Mucosa of stomach (tissue), 1 donor: ENCODE measurements around the gene TBCD.
"Not testable (repeated sequence)": the region's sequence is repeated elsewhere in the genome, so short reads cannot be mapped to it uniquely, and the experiment has no call there.

Experiments
- H3K27me3 ChIP-seq: one replicate; pipeline ENCODE4 v1.7.0; 2013; ENCODE audit warnings: mild to moderate bottlenecking, low read length; ENCODE audit not compliant: control insufficient read depth, insufficient read depth
- H3K36me3 ChIP-seq: one replicate; pipeline ENCODE4 v1.7.0; 2013; ENCODE audit warnings: low read length; ENCODE audit not compliant: control insufficient read depth, insufficient read depth
- H3K4me1 ChIP-seq: one replicate; pipeline ENCODE4 v1.7.0; 2013; ENCODE audit warnings: mild to moderate bottlenecking, low read length; ENCODE audit not compliant: control insufficient read depth, insufficient read depth
- H3K4me3 ChIP-seq: one replicate; pipeline ENCODE4 v1.7.0; 2013; ENCODE audit warnings: low read length
- H3K9ac ChIP-seq: one replicate; pipeline ENCODE4 v1.7.0; 2013; ENCODE audit warnings: mild to moderate bottlenecking, low read length, moderate library complexity
- H3K9me3 ChIP-seq: one replicate; pipeline ENCODE4 v1.7.0; 2013; ENCODE audit warnings: mild to moderate bottlenecking, low read length, moderate library complexity; ENCODE audit not compliant: control insufficient read depth
- donor health status: Pancreatic carcinoma.

TBCD gene

DNA sequence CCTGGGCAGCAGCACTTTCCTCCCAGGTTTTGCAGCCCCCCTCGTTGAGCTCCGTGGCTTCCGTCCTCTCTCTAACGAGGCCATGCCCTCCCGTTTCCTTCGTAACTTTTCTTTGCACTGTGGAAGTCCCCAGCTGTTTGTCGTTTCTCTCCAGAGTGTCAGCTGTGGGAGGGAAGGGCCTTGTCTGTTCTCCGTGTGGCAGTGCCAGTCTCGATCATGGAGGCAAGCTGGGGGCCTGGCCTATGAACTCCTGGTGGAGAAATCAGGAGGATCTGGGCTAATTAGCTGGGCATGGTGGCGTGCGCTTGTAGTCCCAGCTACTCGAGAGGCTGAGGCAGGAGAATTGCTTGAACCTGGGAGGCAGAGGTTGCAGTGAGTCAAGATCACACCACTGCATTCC, 28.3 kb downstream of the TBCD start:
- Histone ChIP-seq H3K9ac (no peak overlapping the region), H3K9me3 (no peaks in the 10 kb centered on the region), H3K27me3 (no peaks in the 10 kb centered on the region), H3K36me3 (no peaks in the 10 kb centered on the region), H3K4me1 (peaks cover 3% of the 10 kb centered on the region), H3K4me3 (no peak overlapping the region)

- no peak overlapping the region for H3K9ac ChIP-seq
These were observed 29.4 kb downstream of the TBCD start for GRCh38 chr17:82780971-82781893.

GRCh38 chr17:82781894-82782274, 30.0 kb downstream of the TBCD start:
- Histone ChIP-seq H3K27me3 (no peaks in the 10 kb centered on the region), H3K9ac (no peak overlapping the region), H3K4me1 (no peaks in the 10 kb centered on the region), H3K9me3 (no peaks in the 10 kb centered on the region), H3K4me3 (no peak overlapping the region), H3K36me3 (no peaks in the 10 kb centered on the region)

More at GRCh38 chr17:82780971-82781893, 29.4 kb downstream of the TBCD start:
- no peaks in the 10 kb centered on the region for H3K9me3 ChIP-seq
- H3K27me3 ChIP-seq = no peaks in the 10 kb centered on the region
- no peaks in the 10 kb centered on the region for H3K4me1 ChIP-seq
- H3K36me3 ChIP-seq = no peaks in the 10 kb centered on the region
- no peak overlapping the region for H3K4me3 ChIP-seq

GRCh38 chr17:82782657-82783207, 30.9 kb downstream of the TBCD start:
- no peaks in the 10 kb centered on the region for H3K36me3 ChIP-seq
- no peaks in the 10 kb centered on the region for H3K9me3 ChIP-seq
- no peaks in the 10 kb centered on the region for H3K27me3 ChIP-seq
- H3K9ac ChIP-seq = no peak overlapping the region
- no peak overlapping the region for H3K4me3 ChIP-seq
- no peaks in the 10 kb centered on the region for H3K4me1 ChIP-seq

- Histone ChIP-seq H3K4me3 (no peak overlapping the region), H3K27me3 (no peaks in the 10 kb centered on the region), H3K36me3 (no peaks in the 10 kb centered on the region), H3K4me1 (no peaks in the 10 kb centered on the region), H3K9me3 (no peaks in the 10 kb centered on the region), H3K9ac (no peak overlapping the region)
These were observed 31.6 kb downstream of the TBCD start for GRCh38 chr17:82783498-82783897.

DNA sequence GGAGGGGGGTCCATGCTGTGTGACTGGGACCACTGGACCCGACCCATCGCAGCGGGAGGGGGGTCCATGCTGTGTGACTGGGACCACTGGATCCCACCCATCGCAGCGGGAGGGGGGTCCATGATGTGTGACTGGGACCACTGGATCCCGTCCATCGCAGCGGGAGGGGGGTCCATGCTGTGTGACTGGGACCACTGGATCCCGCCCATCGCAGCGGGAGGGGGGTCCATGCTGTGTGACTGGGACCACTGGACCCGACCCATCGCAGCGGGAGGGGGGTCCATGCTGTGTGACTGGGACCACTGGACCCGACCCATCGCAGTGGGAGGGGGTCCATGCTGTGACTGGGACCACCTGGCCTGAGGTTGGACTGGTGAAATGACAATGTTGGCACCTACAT, 33.7 kb downstream of the TBCD start:
- H3K4me3 ChIP-seq, H3K9me3 ChIP-seq, H3K36me3 ChIP-seq, H3K9ac ChIP-seq, H3K27me3 ChIP-seq, H3K4me1 ChIP-seq: not testable (repeated sequence)

- no peaks in the 10 kb centered on the region for H3K27me3 ChIP-seq
- H3K9ac ChIP-seq = no peak overlapping the region
- H3K4me1 ChIP-seq = no peaks in the 10 kb centered on the region
- H3K9me3 ChIP-seq = no peaks in the 10 kb centered on the region
- H3K36me3 ChIP-seq = no peaks in the 10 kb centered on the region
- H3K4me3 ChIP-seq = no peak overlapping the region
These were observed 34.6 kb downstream of the TBCD start for GRCh38 chr17:82786427-82786826.

GRCh38 chr17:82787081-82787848, 35.4 kb downstream of the TBCD start:
- Histone ChIP-seq H3K27me3 (no peaks in the 10 kb centered on the region), H3K4me3 (no peak overlapping the region), H3K9ac (no peak overlapping the region), H3K9me3 (no peaks in the 10 kb centered on the region), H3K4me1 (no peaks in the 10 kb centered on the region), H3K36me3 (no peaks in the 10 kb centered on the region)

GRCh38 chr17:82788206-82789001, 36.5 kb downstream of the TBCD start:
- Histone ChIP-seq H3K9ac (no peak overlapping the region), H3K36me3 (no peaks in the 10 kb centered on the region)

GRCh38 chr17:82789051-82789592, 37.3 kb downstream of the TBCD start:
- Histone ChIP-seq H3K27me3 (no peaks in the 10 kb centered on the region), H3K4me1 (no peaks in the 10 kb centered on the region), H3K36me3 (no peaks in the 10 kb centered on the region), H3K4me3 (no peak overlapping the region), H3K9ac (no peak overlapping the region), H3K9me3 (no peaks in the 10 kb centered on the region)

More at GRCh38 chr17:82788206-82789001, 36.5 kb downstream of the TBCD start:
- H3K9me3 ChIP-seq = no peaks in the 10 kb centered on the region
- H3K4me1 ChIP-seq = no peaks in the 10 kb centered on the region
- H3K4me3 ChIP-seq = no peak overlapping the region
- H3K27me3 ChIP-seq = no peaks in the 10 kb centered on the region

DNA sequence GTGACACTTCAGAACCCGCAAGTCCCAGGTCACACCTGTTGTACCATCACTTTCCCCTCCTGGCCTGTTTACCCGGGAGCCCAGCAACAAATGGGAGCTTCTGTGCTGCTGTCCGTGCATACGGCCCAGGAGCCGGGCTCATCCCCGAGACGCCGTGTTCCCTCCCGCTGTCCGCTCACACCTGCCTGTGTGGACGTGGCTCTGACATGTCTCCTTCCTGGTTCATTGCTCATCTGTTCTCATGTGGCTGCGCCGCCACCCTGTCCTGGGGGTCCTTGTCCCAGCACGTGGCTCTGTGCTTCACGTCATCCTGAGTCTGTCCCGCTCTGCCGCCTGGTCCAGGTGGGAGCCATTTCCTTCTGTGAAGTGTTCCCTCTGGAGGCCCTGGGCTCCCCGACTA, 37.9 kb downstream of the TBCD start:
- H3K9ac ChIP-seq = no peak overlapping the region
- H3K4me3 ChIP-seq = no peak overlapping the region
- H3K27me3 ChIP-seq = no peaks in the 10 kb centered on the region
- no peaks in the 10 kb centered on the region for H3K9me3 ChIP-seq
- no peaks in the 10 kb centered on the region for H3K36me3 ChIP-seq
- no peaks in the 10 kb centered on the region for H3K4me1 ChIP-seq
